CD4-positive, alpha-beta T cell (primary cell): ENCODE data around the gene ILDR1. TPM values are rescaled to one million over a fixed set of nuclear protein-coding genes. Genes with fewer than 3 reads are reported as not detected.

ENCODE experiments used
- ATAC-seq: fragments of 200-7000 bp; cut with Tn5 transposase; one replicate; pipeline ENCODE4 v1.10.0; 2022; ENCODE audit warnings: mild to moderate bottlenecking; ENCODE audit not compliant: poor library complexity
- CTCF ChIA-PET: fragments of 350-600 bp; sonication (Branson Sonifier 250); formaldehyde crosslinking; loops from one replicate; lab custom pipeline; 2021; ENCODE audit warnings: antibody characterized with exemption, inconsistent platforms; lab: Charles Lee
- POLR2A ChIA-PET: fragments of 350-600 bp; sonication (Branson Sonifier 250); formaldehyde crosslinking; loops from one replicate; lab custom pipeline; 2021; ENCODE audit warnings: antibody characterized with exemption, inconsistent platforms; lab: Charles Lee
- DNase-seq, 14 experiments: peaks; one replicate each; pipeline ENCODE4 v3.0.0-alpha.2; 2013 to 2020; ENCODE audit warnings: mixed read lengths in 2 of 14
- H3K27ac ChIP-seq, 2 donors: one replicate each; pipeline versions ENCODE4 v1.5.1 to v1.7.0; 2013; ENCODE audit warnings: low read length in 2 of 2, low read depth in 1 of 2, mild to moderate bottlenecking in 1 of 2
- H3K27me3 ChIP-seq, 2 experiments: 1 replicate in 1 of 2; 2 replicates in 1 of 2; pipeline versions ENCODE4 v1.6.1 to v1.7.0; 2013; ENCODE audit warnings: low read length in 2 of 2, control low read depth in 1 of 2, mild to moderate bottlenecking in 1 of 2, moderate library complexity in 1 of 2; ENCODE audit not compliant: insufficient read depth in 2 of 2, control insufficient read depth in 1 of 2
- H3K36me3 ChIP-seq: one replicate; pipeline ENCODE4 v1.6.1; 2013; ENCODE audit warnings: low read length, control low read depth; ENCODE audit not compliant: insufficient read depth
- H3K4me1 ChIP-seq: one replicate; pipeline ENCODE4 v1.6.1; 2013; ENCODE audit warnings: low read length, control low read depth; ENCODE audit not compliant: insufficient read depth
- H3K4me3 ChIP-seq: one replicate; pipeline ENCODE4 v1.5.1; 2013; ENCODE audit warnings: mild to moderate bottlenecking, low read length, moderate library complexity
- H3K9me3 ChIP-seq, 2 experiments: 1 replicate in 1 of 2; 2 replicates in 1 of 2; pipeline versions ENCODE4 v1.6.1 to v1.7.0; 2013; ENCODE audit warnings: low read length in 2 of 2, mild to moderate bottlenecking in 2 of 2, control low read depth in 1 of 2, moderate library complexity in 1 of 2; ENCODE audit not compliant: control insufficient read depth in 1 of 2, insufficient read depth in 1 of 2
- H3K27ac Mint-ChIP-seq: one replicate; pipeline ENCODE4 v1.8.0; 2020; ENCODE audit warnings: mixed read lengths
- H3K27me3 Mint-ChIP-seq: one replicate; pipeline ENCODE4 v1.8.0; 2021; ENCODE audit warnings: mixed read lengths
- H3K36me3 Mint-ChIP-seq: one replicate; pipeline ENCODE4 v1.8.0; 2021; ENCODE audit warnings: low read depth, mixed read lengths
- H3K4me1 Mint-ChIP-seq: one replicate; pipeline ENCODE4 v1.8.0; 2021; ENCODE audit warnings: low read depth, mixed read lengths
- H3K4me3 Mint-ChIP-seq: one replicate; pipeline ENCODE4 v1.8.0; 2020; ENCODE audit warnings: mild to moderate bottlenecking, mixed read lengths
- H3K9me3 Mint-ChIP-seq: one replicate; pipeline ENCODE4 v1.8.0; 2020; ENCODE audit warnings: mixed read lengths
- intact Hi-C, 2 experiments: fragments of 100-400 bp; cut with DNase I in 1 of 2; cut with micrococcal nuclease in 1 of 2; formaldehyde crosslinking; loops; one replicate each; pipeline versions ENCODE4 v1.15.1 to v1.9.0; 2023 to 2025; cut with DNase I, micrococcal nuclease
- total RNA-seq, 174 experiments: library from RNA in 2 of 174; stranded (reverse) in 2 of 174; gene quantifications; one replicate each; pipeline ENCODE4 v1.2.3 and lab custom pipeline; 2021 to 2026
- TF ChIP-seq, protein P1 (sequence below): fragments of 200-600 bp; IDR thresholded peaks from one replicate; pipeline ENCODE4 v1.8.0; 2022; ENCODE audit warnings: antibody characterized with exemption, mild to moderate bottlenecking

ILDR1 gene
- total RNA-seq, 2 experiments from 2014 or later, result not detected

DNA sequence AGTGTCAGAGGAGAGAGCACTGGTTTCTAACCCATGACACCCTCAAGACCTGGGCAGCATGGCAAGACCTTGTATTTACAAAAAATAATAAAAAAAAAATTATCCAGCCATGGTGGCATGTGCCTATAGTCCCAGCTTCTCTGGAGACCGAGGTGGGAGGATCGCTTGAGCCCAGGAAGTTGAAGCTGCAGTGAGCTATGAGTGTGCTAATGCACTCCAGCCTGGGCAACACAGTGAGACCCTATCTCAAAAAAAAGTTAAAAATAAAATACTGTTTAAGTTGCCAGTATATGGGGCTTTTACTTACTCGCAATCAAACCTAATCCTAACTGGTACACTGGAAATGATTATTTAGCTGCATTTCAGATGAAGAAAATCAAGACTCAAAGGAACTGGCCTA, 20.2 kb downstream of the ILDR1 start:
- TF ChIP-seq, protein P1, sequence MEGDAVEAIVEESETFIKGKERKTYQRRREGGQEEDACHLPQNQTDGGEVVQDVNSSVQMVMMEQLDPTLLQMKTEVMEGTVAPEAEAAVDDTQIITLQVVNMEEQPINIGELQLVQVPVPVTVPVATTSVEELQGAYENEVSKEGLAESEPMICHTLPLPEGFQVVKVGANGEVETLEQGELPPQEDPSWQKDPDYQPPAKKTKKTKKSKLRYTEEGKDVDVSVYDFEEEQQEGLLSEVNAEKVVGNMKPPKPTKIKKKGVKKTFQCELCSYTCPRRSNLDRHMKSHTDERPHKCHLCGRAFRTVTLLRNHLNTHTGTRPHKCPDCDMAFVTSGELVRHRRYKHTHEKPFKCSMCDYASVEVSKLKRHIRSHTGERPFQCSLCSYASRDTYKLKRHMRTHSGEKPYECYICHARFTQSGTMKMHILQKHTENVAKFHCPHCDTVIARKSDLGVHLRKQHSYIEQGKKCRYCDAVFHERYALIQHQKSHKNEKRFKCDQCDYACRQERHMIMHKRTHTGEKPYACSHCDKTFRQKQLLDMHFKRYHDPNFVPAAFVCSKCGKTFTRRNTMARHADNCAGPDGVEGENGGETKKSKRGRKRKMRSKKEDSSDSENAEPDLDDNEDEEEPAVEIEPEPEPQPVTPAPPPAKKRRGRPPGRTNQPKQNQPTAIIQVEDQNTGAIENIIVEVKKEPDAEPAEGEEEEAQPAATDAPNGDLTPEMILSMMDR, result no peak
- ATAC-seq (no peak), DNase-seq (no peak)
- no peak overlapping the region for H3K27ac ChIP-seq
- no peaks in the 10 kb centered on the region for H3K4me1 ChIP-seq
- Mint-ChIP-seq H3K9me3 (no peaks in the 10 kb centered on the region), H3K4me1 (no peaks in the 10 kb centered on the region), H3K27ac (no peak overlapping the region), H3K27me3 (peaks cover 29% of the 10 kb centered on the region), H3K36me3 (no peaks in the 10 kb centered on the region), H3K4me3 (no peak overlapping the region)
- no peaks in the 10 kb centered on the region for H3K36me3 ChIP-seq
- POLR2A ChIA-PET, result no interaction called here
- H3K9me3 ChIP-seq, result no peaks in the 10 kb centered on the region
- peaks cover 8 to 12% of the 10 kb centered on the region in 2 experiments for H3K27me3 ChIP-seq
- CTCF ChIA-PET, result no interaction called here
- intact Hi-C loops, result no loop called here
- no peak overlapping the region for H3K4me3 ChIP-seq

DNA sequence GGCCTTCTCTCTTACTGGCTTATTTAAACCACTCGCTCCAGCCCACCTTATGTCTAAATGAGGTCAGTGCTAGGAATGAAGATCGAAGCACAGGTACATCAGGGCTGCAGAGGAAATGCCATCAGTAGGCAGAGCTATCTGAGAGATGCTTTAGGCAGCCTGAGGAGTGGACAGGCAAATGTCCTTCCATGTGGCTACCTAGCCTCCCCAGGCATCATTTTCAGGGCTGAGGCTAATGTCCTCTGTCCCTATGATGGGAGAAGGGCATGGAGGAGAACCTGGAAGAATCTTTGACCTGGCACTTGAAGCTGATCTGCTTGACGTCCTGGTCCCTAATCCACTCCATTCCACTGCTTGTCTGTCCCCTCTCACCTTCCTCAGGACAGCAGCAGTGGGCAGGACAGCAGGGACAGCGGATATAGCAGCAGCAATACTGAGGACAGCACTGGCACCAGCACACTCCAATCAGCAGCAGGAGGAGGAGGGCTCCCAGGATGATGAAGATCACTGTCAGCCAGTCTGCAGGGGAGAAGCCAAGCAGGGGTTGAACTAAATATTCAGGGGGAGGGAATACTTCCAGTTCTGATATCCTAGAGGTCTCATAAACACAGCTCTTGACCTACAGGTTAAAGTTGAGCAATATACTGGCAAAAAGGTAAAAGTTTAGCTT, 21.0 kb downstream of the ILDR1 start:
- intact Hi-C loops, result no loop called here
- H3K9me3 ChIP-seq, result no peaks in the 10 kb centered on the region
- Mint-ChIP-seq H3K9me3 (no peaks in the 10 kb centered on the region), H3K27ac (no peak overlapping the region), H3K4me3 (no peak overlapping the region), H3K4me1 (peaks cover under 1% of the 10 kb centered on the region), H3K36me3 (no peaks in the 10 kb centered on the region), H3K27me3 (peaks cover 26% of the 10 kb centered on the region)
- ATAC-seq (no peak), DNase-seq (no peak)
- ChIA-PET CTCF (no interaction called here), POLR2A (interaction anchor here (0.6 kb wide), 1 partner anchor 860 kb away, joined by 3 read pairs; no protein-coding TSS in a partner anchor)
- no peaks in the 10 kb centered on the region for H3K4me1 ChIP-seq
- H3K4me3 ChIP-seq, result no peak overlapping the region
- peaks cover 8 to 12% of the 10 kb centered on the region in 2 experiments for H3K27me3 ChIP-seq
- H3K27ac ChIP-seq, result no peak overlapping the region
- TF ChIP-seq, protein P1, result no peak
- no peaks in the 10 kb centered on the region for H3K36me3 ChIP-seq

DNA sequence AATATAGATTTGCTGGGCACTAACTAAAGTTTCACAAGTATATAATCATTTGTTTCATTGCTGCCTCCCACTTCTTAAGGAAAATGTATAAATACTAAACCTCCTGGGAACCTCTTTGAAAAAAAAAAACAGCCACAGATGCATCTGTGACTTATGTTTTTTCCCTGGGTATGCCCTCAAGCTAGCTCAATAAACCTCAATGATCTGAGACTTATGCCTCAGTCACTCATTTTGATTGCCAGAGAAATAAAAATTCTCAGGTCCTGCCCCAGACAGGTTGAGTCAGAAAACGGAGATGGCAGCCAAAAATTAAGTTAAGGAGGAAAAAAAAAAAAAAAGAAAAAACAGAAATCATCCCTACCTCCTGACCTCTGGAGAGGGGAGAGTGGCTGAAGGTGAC, 22.1 kb downstream of the ILDR1 start:
- H3K36me3 Mint-ChIP-seq, result no peaks in the 10 kb centered on the region
- no peak overlapping the region for H3K27ac Mint-ChIP-seq
- POLR2A ChIA-PET, result no interaction called here
- Histone ChIP-seq H3K27ac (no peak overlapping the region), H3K4me1 (peaks cover 11% of the 10 kb centered on the region), H3K27me3 (peaks cover 8 to 12% of the 10 kb centered on the region in 2 experiments), H3K9me3 (no peaks in the 10 kb centered on the region), H3K4me3 (no peak overlapping the region), H3K36me3 (no peaks in the 10 kb centered on the region)
- H3K4me3 Mint-ChIP-seq, result no peak overlapping the region
- no peaks in the 10 kb centered on the region for H3K9me3 Mint-ChIP-seq
- intact Hi-C loops, result loop anchor here in 1 of 2 experiments (5.0 kb wide), 1 partner anchor 453 kb away; the partner anchor contains the start of gene POLQ
- peaks cover 10% of the 10 kb centered on the region for H3K4me1 Mint-ChIP-seq
- CTCF ChIA-PET, result no interaction called here
- peaks cover 19% of the 10 kb centered on the region for H3K27me3 Mint-ChIP-seq
- DNase-seq, result no peak
- TF ChIP-seq, protein P1, result no peak
- no peak for ATAC-seq
